HFF-Myc (cell line): ENCODE results near the gene FLOT1.

ENCODE experiments used
- DNase-seq: peaks from one replicate; pipeline ENCODE4 v3.0.0-alpha.2; 2011; ENCODE audit warnings: low read depth; ENCODE audit errors: extremely low read depth
- H3K4me3 ChIP-seq: replicated peaks from 2 replicates; pipeline ENCODE4 v1.5.1; 2011; ENCODE audit warnings: low read depth, mild to moderate bottlenecking, control low read depth, low read length
- CTCF ChIP-seq: IDR thresholded peaks from 2 replicates; pipeline ENCODE4 v1.5.1; 2012; ENCODE audit warnings: mild to moderate bottlenecking, low read depth, low read length, control low read depth; ENCODE audit errors: missing control alignments

The FLOT1 gene

DNA sequence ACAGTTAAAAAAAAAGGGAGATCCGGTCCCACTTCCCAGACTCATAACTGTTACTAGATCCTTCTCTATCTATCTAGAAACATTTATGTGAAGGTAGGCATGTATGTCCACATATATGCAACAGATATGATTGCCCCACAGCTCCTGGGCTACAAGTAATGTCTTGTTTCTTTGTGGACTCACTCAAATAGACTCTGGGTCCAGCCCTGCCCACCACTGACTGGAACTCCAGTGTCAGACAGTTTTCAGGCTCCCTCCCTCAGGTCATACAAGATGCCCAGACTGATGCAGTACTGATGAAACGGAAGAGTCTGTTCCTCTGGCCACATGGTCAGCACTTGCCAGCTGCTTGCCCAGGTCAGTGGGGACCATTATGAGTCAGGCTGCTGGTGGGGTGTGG is 32.6 kb upstream of the FLOT1 start:
- no peak for TF ChIP-seq CTCF
- H3K4me3 ChIP-seq: no peak overlapping the region
- DNase-seq: no peak

DNA sequence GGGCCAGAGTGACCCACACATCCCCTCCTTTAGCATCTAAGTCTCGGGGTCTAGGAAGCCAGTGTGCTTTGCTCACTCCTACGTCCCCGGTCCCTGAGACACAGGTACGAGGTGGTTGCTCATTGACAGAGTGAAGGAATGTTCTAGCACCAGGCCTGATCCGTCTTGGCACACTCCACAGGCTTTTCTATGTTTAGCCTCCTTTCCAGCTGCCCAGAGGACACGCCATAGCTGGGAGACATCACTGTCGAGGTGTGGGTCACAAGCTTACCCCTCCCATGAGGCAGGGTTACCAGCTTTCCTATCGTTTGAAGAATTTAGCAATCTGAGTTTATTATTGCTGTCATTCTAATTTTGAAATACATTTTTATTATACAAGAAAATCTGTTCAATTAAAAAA is 32.2 kb upstream of the FLOT1 start:
- H3K4me3 ChIP-seq: no peak overlapping the region
- TF ChIP-seq CTCF: no peak
- DNase-seq: no peak

GRCh38 chr6:30770592-30770991 is 28.1 kb upstream of the FLOT1 start:
- DNase-seq: no peak
- no peak for TF ChIP-seq CTCF
- H3K4me3 ChIP-seq: no peak overlapping the region

GRCh38 chr6:30769853-30770524 is 27.5 kb upstream of the FLOT1 start:
- DNase-seq: no peak
- H3K4me3 ChIP-seq: no peak overlapping the region
- TF ChIP-seq CTCF: no peak

DNA sequence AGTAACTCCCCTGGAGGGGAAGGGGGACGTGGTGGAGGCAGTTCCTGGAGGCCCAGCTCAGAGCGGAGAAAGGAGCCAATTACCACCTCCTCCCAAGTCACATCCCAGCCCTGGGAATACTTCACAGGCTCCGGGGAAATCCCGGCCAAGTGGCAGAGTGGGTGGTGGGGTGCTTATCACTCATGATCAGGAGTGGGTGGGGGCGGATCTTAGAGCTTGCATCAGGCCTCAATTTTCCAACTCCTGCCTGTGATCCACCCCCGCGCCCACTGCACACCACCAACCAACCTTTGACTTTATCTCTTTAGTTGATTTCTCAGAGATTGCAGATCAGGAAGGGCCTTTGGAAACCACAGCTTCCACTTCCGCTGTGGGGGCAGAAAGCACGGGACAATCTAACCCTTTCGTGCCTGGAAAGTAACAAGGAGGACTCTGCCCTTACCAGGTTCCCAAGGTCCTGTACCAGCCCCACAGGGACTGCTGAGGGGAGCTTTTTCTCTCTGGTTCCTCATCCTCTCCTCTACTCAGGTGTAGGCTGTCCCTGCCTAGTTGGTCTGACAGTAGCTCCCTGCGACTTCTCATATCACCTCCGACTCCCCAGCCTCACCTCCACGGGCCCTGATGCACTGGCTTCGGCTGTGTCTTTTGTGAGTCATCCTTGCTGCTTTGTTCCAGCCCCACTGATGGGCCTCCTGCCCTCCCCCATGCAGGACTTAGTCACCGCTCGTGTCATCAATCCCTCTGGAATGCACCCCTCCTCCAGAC is 26.8 kb upstream of the FLOT1 start:
- H3K4me3 ChIP-seq: peak overlapping the region; percentile 33
- peak; percentile 94 for DNase-seq
- TF ChIP-seq CTCF: no peak

DNA sequence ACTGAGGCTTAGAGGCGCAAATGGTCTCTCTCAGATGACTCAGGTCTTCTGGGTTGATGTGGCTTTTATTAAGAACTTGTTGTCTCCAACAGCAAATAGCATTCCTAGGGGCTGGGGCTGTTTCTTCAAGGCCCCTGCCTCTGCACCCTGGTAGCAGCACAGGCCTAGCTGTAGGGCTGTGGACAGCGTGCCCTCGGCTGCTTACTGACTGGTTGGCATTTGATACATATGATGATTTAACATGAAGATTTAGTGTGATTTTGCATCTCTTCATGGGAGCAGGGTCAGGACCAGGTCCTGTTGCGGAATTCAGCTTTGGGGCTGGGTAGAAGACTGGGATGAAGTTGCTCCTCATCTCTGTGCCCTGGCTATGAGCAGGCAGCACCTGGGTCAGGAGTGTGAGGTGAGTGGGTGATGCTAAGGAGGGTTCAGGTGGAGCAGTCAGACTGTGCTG is 26.2 kb upstream of the FLOT1 start:
- DNase-seq: no peak
- peak overlapping the region; percentile 33 for H3K4me3 ChIP-seq
- TF ChIP-seq CTCF: no peak
